HCEC 1CT (cell line): ENCODE measurements around the gene HDAC4.
A peak's percentile ranks its signal among the peaks of the same experiment; 100 is the strongest.

Experiments used
- DNase-seq: peaks from one replicate; pipeline ENCODE4 v3.0.0-alpha.2; 2017

Gene HDAC4

GRCh38 chr2:239292531-239292930 lies 108.3 kb downstream of the HDAC4 start:
- no peak for DNase-seq

GRCh38 chr2:239291475-239292350 lies 109.1 kb downstream of the HDAC4 start:
- no peak for DNase-seq

GRCh38 chr2:239290618-239291474 lies 110.0 kb downstream of the HDAC4 start:
- no peak for DNase-seq

- no peak for DNase-seq
Observed at GRCh38 chr2:239289545-239289944, 111.3 kb downstream of the HDAC4 start.

GRCh38 chr2:239288951-239289511 lies 111.8 kb downstream of the HDAC4 start:
- DNase-seq = peak; percentile 17

- peak; percentile 21 for DNase-seq
Observed at GRCh38 chr2:239288237-239288636, 112.6 kb downstream of the HDAC4 start.

GRCh38 chr2:239287461-239287860 lies 113.4 kb downstream of the HDAC4 start:
- peak; percentile 4 for DNase-seq

GRCh38 chr2:239286901-239287300 lies 113.9 kb downstream of the HDAC4 start:
- DNase-seq = no peak

- DNase-seq = no peak
Observed at GRCh38 chr2:239285932-239286230, 114.9 kb downstream of the HDAC4 start.

GRCh38 chr2:239285071-239285931 lies 115.5 kb downstream of the HDAC4 start:
- no peak for DNase-seq

- DNase-seq = no peak
Observed at GRCh38 chr2:239283961-239284795, 116.6 kb downstream of the HDAC4 start.

- DNase-seq = no peak
Observed at GRCh38 chr2:239283288-239283945, 117.4 kb downstream of the HDAC4 start.

- no peak for DNase-seq
Observed at GRCh38 chr2:239282448-239283287, 118.2 kb downstream of the HDAC4 start.

GRCh38 chr2:239280296-239281017 lies 120.4 kb downstream of the HDAC4 start:
- peak; percentile 78 for DNase-seq

- no peak for DNase-seq
Observed at GRCh38 chr2:239279508-239280295, 121.1 kb downstream of the HDAC4 start.

GRCh38 chr2:239278941-239279365 lies 121.9 kb downstream of the HDAC4 start:
- peak; percentile 53 for DNase-seq

GRCh38 chr2:239278361-239278760 lies 122.5 kb downstream of the HDAC4 start:
- DNase-seq = no peak

- DNase-seq = no peak
Observed at GRCh38 chr2:239277401-239278085, 123.3 kb downstream of the HDAC4 start.
